Activated T-cell treated with anti-CD3 and anti-CD28 coated beads for 48 hours (primary cell): ENCODE results near the gene RFC1.
"Not testable (repeated sequence)": the region's sequence is repeated elsewhere in the genome, so short reads cannot be mapped to it uniquely, and the experiment has no call there.

Source experiments
- DNase-seq: peaks from one replicate; pipeline ENCODE4 v3.0.0-alpha.2; 2020; ENCODE audit warnings: low read depth

Gene RFC1

GRCh38 chr4:39353149-39353477 is 13.0 kb downstream of the RFC1 start:
- DNase-seq, result not testable (repeated sequence)

DNA sequence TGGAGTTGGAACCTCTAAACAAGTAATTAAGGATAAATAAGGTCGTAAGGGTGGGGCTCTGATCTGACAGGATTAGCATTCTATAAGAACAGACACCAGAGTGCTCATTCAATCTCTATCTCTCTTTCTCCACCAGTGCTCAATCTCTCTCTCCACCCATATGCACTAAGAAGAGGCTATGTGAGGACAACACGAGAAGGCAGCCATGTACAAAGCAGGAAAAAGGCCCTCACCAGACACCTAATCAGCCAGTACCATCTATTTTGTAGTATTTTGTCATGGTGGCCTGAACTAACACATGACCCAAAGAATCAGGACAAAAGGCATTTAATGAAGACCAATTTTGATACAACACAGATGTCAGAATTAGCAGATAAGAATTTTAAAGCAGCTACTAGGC is 16.8 kb downstream of the RFC1 start:
- DNase-seq, result no peak

- no peak for DNase-seq
Observed at GRCh38 chr4:39348371-39349315, 17.5 kb downstream of the RFC1 start.

DNA sequence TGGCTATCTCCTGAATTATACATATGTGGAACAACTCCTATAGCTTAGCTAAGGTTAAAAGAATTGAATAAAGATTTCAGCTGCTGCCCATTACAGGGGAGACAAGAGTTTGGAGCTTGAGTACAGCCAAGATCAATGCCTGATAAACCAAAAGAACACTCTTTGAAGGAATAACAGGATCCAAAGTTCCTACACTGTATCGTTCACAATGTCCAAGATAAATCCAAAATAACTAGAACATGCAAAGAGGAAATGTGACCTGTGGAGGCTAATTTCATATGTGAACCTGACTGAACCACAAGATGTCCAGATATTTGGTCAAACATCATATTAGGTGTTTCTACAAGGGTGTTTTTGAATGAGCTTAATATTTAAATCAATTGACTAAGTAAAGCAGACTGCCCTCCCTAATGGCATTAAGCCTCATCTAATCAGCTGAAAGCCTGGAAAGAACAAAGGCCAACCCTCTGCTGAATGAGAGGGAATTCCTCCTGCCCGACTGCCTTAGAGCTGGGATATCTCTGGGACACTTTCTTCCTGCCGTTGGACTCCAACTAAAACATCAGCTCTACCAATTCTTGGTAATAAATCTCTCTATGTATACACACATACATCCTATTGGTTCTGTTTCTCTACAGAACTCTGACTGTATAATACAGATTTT is 19.2 kb downstream of the RFC1 start:
- no peak for DNase-seq

DNA sequence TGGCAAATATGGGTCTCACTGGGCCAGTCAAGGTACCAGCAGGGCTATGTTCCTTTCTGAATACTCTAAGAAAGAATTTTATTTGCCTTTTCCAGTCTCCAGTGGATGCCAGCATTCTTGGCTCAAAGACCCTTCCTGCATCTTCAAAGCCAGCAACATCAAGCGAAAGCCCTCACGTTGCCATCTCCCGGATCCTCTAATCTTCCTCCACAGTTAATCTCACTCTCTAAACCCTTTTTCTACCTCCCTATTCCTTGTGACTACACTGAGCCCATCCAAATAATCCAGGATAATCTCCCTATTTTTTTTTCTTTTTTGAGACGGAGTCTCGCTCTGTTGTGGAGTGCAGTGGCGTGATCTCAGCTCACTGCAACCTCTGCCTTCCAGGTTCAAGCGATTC is 23.4 kb downstream of the RFC1 start:
- no peak for DNase-seq

DNA sequence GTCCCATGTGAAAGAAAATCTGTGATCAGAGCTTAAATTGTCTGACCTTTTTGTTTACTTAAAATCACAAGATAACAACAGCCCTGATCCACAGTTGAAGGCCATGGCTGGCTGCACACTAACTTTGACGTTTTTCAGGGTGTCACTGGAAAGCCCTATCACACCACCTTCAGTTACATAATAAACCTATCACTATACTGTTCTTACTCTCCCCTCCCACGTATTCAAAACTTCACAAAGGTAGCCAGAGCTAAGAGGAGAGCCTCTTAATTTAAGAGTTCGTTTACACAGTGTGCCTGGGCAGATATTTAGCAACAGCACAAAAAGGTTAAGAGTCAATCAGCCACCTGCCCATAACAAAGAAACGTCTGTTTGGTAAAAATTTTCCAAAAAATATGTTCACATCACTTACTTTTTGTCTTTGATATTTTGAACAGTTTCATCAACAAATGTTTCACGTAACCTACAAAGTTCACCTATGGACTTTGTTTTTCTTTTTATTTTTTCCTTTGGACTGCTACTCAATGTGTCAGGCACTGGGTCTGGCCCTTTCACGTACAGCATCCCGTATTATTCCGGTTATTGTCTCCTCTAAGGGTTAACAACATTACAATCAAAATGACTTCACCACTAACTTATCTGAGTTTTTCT is 25.0 kb downstream of the RFC1 start:
- DNase-seq, result no peak

DNA sequence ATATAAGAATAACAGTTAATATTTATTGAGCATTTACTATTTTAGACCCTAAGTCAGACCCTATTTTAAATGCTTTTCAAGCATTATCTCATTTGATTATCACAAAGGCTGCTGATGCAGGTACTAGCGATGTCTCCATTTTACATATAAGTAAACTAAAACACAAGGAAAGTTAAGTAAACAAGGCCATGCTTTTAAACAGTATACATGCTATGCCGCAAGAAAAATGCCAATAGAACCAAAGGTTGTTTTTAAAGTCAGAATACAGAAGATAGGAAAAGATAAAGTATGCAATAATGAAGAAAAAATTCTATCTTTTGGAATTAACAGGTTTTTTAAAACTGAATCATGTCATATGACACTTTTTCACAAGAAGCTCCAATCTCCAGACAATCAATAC is 26.2 kb downstream of the RFC1 start:
- no peak for DNase-seq

DNA sequence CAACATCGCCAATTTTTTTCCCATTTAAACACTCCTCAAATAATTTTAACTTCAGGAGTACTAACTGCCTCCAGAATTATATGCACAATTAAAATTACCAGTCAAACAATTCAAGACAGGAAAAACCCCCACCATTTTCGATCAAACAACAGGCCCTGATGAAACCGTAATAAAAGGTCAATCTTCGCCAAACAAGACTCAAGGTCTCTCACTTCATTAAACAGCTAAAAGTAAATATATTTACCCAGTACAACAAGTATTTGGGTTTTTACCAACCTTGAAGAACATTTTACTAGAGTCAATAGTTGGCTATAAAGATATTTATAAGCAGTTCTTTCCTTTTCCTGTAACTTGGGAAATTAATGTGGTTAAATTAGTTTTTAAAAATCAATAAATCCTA is 28.3 kb downstream of the RFC1 start:
- DNase-seq, result no peak

- no peak for DNase-seq
Observed at GRCh38 chr4:39335566-39335965, 30.6 kb downstream of the RFC1 start.

GRCh38 chr4:39331191-39331590 is 35.0 kb downstream of the RFC1 start:
- no peak for DNase-seq

DNA sequence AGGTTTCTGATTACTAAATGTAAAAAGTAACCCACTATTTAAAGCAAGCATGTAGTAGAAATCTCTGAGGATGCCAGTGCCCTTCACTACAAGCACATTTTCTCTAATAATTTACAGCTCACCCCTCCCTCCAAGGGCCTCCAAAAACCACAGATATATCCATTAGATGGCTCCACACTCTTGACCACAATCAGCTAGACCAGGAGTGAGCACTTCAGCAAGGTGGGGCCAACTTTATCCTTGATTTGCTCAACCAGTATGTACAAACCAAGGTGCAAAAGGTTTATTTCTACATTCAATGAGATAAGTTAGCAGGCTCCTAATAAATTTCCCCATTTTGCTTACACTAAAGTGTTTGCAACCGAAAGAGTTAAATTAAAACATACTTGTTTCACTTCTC is 35.8 kb downstream of the RFC1 start:
- DNase-seq, result no peak

DNA sequence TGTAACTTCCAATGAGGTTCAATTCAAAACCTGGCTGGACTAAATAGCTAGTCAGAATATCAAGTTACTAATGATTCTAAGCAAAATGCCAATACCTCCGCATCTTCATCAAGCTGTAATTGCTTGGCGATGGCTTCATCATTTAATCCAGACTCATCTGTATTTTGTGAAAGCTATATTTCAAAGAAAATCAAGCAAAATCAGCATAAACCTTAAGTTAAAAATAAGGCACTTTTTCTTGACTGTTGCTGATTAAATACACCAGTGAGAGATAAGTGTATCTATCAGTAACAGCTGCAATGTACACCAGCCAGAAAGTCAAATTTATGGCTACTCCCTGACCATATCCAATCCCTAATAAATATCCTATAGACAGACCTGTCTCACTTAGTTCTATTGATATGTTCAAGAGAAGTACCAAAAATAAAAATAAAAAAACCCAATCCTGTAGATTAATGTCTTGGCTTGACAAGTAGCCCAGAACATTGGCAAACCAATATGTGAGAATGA is 39.6 kb downstream of the RFC1 start:
- no peak for DNase-seq

DNA sequence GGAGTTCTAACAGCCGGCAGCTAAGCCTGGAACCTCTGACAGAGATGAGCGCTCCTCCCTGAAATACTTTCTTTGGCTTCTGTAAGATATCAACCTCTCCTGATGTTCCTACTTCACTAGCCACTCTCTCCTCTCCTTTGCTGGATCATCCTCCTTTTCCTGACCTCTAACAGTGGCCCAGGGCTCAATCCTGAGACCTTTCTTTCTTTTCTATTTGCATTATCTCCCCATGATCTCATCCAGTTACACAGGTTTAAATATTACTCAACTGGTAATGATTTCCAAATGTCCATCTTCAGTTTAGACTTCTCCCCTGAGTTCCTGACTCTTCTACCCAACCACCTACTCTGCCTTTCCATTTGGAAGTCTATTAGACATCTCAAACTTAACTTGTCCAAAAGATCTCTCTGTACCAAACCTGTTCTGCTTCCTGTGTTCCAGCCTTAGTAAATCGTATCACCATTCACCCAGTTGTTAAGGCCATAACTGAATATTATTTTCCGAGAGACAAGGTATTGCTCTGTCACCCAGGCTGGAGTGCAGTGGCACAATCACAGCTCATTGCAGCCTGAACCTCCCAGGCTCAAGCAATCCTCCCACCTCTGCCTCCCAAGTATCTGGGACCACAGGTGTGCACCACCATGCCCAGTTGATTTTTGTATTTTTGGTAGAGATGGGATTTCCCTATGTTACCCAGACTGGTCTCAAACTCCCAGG is 41.1 kb downstream of the RFC1 start:
- DNase-seq, result no peak

DNA sequence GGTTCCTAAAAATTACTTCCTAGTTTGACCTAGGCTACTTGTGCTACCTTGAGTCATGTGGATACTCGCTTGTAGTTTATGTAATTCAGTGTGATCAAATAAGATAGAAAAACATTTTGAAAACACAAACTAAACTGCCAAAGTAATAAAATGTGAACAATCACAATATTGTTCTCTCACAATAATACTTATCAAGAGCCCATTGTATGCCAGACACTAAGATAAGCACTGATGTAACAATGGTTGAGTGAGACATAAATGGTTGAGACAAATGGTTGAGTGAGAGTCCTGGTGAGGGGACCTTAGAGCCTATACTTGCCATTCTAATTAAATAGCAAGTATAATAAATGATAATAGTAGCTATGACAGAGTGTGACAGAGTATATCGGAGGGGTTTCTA is 41.7 kb downstream of the RFC1 start:
- DNase-seq, result no peak

DNA sequence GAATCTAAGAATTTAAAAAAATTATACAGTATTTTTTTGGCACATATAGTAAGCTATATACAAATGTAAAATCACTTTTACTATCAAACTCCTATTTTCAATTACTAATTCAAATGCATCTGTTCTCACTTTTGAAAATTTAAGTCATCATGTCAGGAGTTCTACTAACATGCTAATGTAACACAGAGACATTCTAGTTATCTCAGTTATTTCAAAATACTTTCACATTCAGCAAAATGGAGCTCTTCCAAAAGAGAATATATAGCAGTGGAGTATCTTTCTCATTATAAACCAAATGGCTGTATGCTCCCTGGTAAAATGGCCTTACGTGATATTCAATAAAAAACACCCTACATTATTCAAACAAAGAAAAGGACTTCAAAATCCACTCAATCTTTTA is 42.3 kb downstream of the RFC1 start:
- DNase-seq, result no peak

- no peak for DNase-seq
Observed at GRCh38 chr4:39320381-39321115, 45.6 kb downstream of the RFC1 start.

DNA sequence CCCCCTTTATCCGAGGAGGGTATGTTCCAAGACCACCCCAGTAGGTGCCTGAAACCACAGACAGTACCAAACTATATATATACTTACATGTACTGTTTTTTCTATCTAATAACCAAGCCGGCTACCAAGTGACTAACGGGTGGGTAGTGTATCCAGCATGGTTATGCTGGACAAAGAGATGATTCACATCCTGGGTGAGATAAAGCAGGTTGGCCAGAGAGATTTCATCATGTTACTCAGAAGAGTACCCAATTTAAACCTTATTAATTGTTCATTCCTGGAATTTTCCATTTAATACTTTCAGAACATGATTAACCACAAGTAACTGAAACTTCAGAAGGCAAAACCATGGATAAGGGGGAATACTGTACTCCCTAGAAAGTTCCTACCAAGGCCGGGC is 46.5 kb downstream of the RFC1 start:
- DNase-seq, result no peak

DNA sequence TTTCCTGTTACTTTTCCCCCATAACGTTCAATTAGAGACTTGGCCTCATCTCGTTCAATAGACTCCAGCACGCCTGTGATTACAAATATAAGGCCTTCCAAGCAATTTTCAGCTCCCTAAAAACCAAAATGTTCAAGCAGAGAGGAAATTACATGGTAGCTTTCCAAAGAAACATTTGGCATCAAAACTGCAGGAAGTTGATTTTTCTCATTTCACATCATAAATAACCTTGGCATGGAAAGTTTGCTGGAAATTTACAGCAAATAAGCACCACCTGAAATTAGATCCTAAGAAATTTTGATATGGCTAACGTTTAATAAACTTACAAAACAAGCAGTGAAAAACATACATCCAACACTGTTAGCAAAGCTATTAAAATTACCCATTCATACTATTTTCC is 53.3 kb downstream of the RFC1 start:
- no peak for DNase-seq

GRCh38 chr4:39308611-39309010 is 57.6 kb downstream of the RFC1 start:
- no peak for DNase-seq

DNA sequence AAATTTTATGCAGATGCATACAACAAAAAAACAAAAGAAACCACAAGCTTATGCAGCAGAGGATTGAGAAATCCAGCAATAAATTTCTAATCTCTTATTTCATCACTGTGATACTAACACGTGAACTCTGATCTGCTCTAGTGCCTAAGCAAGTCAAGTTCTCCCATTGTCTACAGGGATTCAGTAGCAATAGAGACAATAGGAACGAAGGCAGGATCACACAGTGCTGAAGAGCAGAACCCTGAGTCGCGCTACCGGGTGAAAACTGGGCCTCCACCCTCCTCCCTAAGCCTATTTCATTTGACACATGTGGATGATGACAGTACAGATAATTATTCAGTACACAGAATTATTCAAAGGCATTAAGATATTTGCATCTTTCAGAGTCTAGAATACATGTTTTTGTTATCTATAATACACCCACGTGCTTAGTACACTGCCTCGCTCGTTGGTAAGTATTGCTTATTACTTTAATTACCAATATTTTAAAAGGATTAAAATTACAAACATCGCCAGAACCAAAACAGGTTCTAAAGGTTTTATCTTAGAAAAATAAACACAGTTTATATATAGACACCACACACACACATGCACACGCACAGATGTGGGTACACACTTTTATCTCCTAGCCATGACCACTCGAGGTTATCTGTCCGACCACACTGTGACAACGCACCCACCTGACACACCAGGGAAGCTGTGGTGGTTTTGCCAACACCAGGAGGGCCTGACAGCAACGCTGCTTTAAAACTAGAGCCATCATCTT is 60.1 kb downstream of the RFC1 start:
- no peak for DNase-seq

- no peak for DNase-seq
Observed at GRCh38 chr4:39304651-39305050, 61.5 kb downstream of the RFC1 start.
